ENCODE results near the gene MSMP. TPM values are rescaled to one million over a fixed set of nuclear protein-coding genes. Genes with fewer than 3 reads are reported as not detected.

MSMP gene
- total RNA-seq, 1 experiment from 2014 or later, result not detected

DNA sequence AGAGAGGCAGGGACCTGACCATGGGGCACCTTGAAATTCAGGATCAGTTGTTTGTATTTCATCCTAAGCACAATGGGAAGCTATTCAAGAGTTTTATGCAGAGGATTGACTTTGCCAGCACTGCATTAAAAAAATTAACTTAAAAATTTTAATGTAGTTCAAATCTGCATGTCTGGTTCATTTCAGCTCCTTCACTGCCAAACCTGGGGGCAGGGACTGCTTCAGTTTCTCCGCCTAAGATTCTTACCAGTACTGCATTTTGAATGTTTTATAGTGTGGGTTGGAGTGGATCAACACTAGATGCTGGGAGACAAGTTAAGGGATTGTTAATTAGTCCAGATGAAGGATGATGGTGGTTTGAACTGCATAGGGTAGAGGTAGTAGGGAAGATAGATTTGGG is 15.7 kb upstream of the MSMP start:
- H3K4me3 ChIP-seq (ENCODE audit: low read depth, low read length, poor library complexity, severe bottlenecking), result no peak overlapping the region
- no TSS peak for BruUV-seq (replicated peaks)
- POLR2A ChIA-PET (ENCODE audit: low non-redundant PET), result no interaction called here
- intact Hi-C loops (cut with micrococcal nuclease; ENCODE audit: unreplicated experiment), result no loop called here
- DNase-seq (ENCODE audit: low spot score), result no peak
- no peaks in the 10 kb centered on the region for H3K36me3 ChIP-seq (ENCODE audit: insufficient read depth, low read length, poor library complexity, severe bottlenecking)
- no peaks in the 10 kb centered on the region for H3K9me3 ChIP-seq (ENCODE audit: low read depth, low read length, poor library complexity, severe bottlenecking)
- CTCF ChIA-PET, result no interaction called here
- no peak for TF ChIP-seq EZH2 (IDR thresholded peaks at IDR 0.05; ENCODE audit: borderline replicate concordance, low read depth, low read length, poor library complexity, severe bottlenecking)
- TF ChIP-seq, protein P1, sequence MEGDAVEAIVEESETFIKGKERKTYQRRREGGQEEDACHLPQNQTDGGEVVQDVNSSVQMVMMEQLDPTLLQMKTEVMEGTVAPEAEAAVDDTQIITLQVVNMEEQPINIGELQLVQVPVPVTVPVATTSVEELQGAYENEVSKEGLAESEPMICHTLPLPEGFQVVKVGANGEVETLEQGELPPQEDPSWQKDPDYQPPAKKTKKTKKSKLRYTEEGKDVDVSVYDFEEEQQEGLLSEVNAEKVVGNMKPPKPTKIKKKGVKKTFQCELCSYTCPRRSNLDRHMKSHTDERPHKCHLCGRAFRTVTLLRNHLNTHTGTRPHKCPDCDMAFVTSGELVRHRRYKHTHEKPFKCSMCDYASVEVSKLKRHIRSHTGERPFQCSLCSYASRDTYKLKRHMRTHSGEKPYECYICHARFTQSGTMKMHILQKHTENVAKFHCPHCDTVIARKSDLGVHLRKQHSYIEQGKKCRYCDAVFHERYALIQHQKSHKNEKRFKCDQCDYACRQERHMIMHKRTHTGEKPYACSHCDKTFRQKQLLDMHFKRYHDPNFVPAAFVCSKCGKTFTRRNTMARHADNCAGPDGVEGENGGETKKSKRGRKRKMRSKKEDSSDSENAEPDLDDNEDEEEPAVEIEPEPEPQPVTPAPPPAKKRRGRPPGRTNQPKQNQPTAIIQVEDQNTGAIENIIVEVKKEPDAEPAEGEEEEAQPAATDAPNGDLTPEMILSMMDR (conservative IDR thresholded peaks at IDR 0.05; ENCODE audit: low read depth, low read length), result no peak
- H3K27ac ChIP-seq (ENCODE audit: low read depth, low read length, poor library complexity, severe bottlenecking), result no peak overlapping the region
- no peaks in the 10 kb centered on the region for H3K27me3 ChIP-seq (replicated peaks; ENCODE audit: insufficient read depth, low read depth, low read length, poor library complexity)
- peaks cover 10% of the 10 kb centered on the region for H3K4me1 ChIP-seq (ENCODE audit: insufficient read depth, low read length, poor library complexity, severe bottlenecking)

DNA sequence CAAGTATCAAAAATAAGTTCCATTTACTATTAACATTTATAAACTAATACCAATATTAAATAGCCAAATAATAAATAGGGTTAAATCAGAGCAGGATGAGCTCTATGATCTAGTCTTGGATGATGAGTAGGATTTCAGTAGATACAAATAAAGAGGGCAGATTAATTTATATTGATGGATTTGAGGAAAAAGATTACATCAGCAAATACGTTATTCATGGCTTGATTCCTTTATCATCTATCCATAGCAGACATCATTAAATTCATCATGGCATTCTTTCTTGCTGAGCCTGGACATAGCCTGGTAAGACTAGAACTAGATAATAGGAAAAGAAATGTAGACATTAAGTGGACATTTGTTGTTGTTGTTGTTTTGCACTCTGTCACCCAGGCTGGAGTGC is 13.4 kb upstream of the MSMP start:
- no TSS peak for BruUV-seq (replicated peaks)
- ChIA-PET CTCF (no interaction called here), POLR2A (ENCODE audit: low non-redundant PET) (no interaction called here)
- Histone ChIP-seq H3K4me1 (ENCODE audit: insufficient read depth, low read length, poor library complexity, severe bottlenecking) (peaks cover 10% of the 10 kb centered on the region), H3K36me3 (ENCODE audit: insufficient read depth, low read length, poor library complexity, severe bottlenecking) (no peaks in the 10 kb centered on the region), H3K27ac (ENCODE audit: low read depth, low read length, poor library complexity, severe bottlenecking) (no peak overlapping the region), H3K4me3 (ENCODE audit: low read depth, low read length, poor library complexity, severe bottlenecking) (no peak overlapping the region), H3K27me3 (replicated peaks; ENCODE audit: insufficient read depth, low read depth, low read length, poor library complexity) (no peaks in the 10 kb centered on the region), H3K9me3 (ENCODE audit: low read depth, low read length, poor library complexity, severe bottlenecking) (no peaks in the 10 kb centered on the region)
- intact Hi-C loops (cut with micrococcal nuclease; ENCODE audit: unreplicated experiment), result no loop called here
- DNase-seq (ENCODE audit: low spot score), result no peak
- TF ChIP-seq, protein P1 (conservative IDR thresholded peaks at IDR 0.05; ENCODE audit: low read depth, low read length), result no peak
- no peak for TF ChIP-seq EZH2 (IDR thresholded peaks at IDR 0.05; ENCODE audit: borderline replicate concordance, low read depth, low read length, poor library complexity, severe bottlenecking)

DNA sequence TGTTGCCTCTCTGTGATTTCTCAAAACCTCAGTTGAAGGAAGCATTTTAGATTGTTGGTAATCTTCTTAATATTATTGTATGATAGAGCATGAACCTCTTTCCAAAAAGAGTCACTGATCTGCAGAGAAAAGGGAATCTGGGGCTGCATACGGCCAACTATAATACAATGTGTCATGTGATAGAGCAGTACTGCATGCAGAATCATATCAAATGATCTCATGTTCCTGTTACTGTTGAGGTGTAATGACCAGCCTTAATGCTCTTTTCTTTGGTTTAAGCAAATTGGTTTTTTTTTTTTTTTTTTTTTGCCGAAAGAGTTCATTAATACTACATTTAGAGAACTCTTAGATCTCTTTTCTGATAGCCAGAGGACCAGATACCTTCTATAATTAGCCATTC is 12.9 kb upstream of the MSMP start:
- H3K27me3 ChIP-seq (replicated peaks; ENCODE audit: insufficient read depth, low read depth, low read length, poor library complexity), result no peaks in the 10 kb centered on the region
- no peak for TF ChIP-seq EZH2 (IDR thresholded peaks at IDR 0.05; ENCODE audit: borderline replicate concordance, low read depth, low read length, poor library complexity, severe bottlenecking)
- TF ChIP-seq, protein P1 (conservative IDR thresholded peaks at IDR 0.05; ENCODE audit: low read depth, low read length), result no peak
- CTCF ChIA-PET, result no interaction called here
- no peaks in the 10 kb centered on the region for H3K9me3 ChIP-seq (ENCODE audit: low read depth, low read length, poor library complexity, severe bottlenecking)
- no TSS peak for BruUV-seq (replicated peaks)
- intact Hi-C loops (cut with micrococcal nuclease; ENCODE audit: unreplicated experiment), result no loop called here
- H3K4me3 ChIP-seq (ENCODE audit: low read depth, low read length, poor library complexity, severe bottlenecking), result no peak overlapping the region
- no peak overlapping the region for H3K27ac ChIP-seq (ENCODE audit: low read depth, low read length, poor library complexity, severe bottlenecking)
- POLR2A ChIA-PET (ENCODE audit: low non-redundant PET), result no interaction called here
- peaks cover 8% of the 10 kb centered on the region for H3K4me1 ChIP-seq (ENCODE audit: insufficient read depth, low read length, poor library complexity, severe bottlenecking)
- H3K36me3 ChIP-seq (ENCODE audit: insufficient read depth, low read length, poor library complexity, severe bottlenecking), result no peaks in the 10 kb centered on the region
- no peak for DNase-seq (ENCODE audit: low spot score)

All from A673 (cell line).